NT2/D1 (cell line): ENCODE results near the gene GIPC1.

ENCODE experiments used
- DNase-seq: peaks from one replicate; pipeline ENCODE4 v3.0.0-alpha.2; 2011; ENCODE audit warnings: low read depth, low spot score
- H3K27me3 ChIP-seq: 2 replicates; pipeline ENCODE4 v1.6.0; 2011; ENCODE audit warnings: mild to moderate bottlenecking; ENCODE audit not compliant: insufficient read length, insufficient read depth
- H3K36me3 ChIP-seq: 2 replicates; pipeline ENCODE4 v1.6.1; 2011; ENCODE audit warnings: mild to moderate bottlenecking, low read length, mixed read lengths; ENCODE audit not compliant: insufficient read depth, insufficient read length
- H3K4me1 ChIP-seq: 2 replicates; pipeline ENCODE4 v1.5.1; 2011; ENCODE audit not compliant: insufficient read depth, insufficient read length
- H3K4me3 ChIP-seq: 2 replicates; pipeline ENCODE4 v1.5.1; 2011; ENCODE audit warnings: low read depth; ENCODE audit not compliant: insufficient read length
- H3K9ac ChIP-seq: 2 replicates; pipeline ENCODE4 v1.6.0; 2011; ENCODE audit warnings: low read depth; ENCODE audit not compliant: insufficient read length
- H3K9me3 ChIP-seq: 2 replicates; pipeline ENCODE4 v1.5.1; 2011; ENCODE audit warnings: mild to moderate bottlenecking, low read length; ENCODE audit not compliant: insufficient read depth
- SUZ12 ChIP-seq: IDR thresholded peaks from 2 replicates; pipeline ENCODE4 v1.6.1; 2011; ENCODE audit not compliant: insufficient read length, insufficient read depth; ENCODE audit errors: extremely low read depth
- YY1 ChIP-seq: IDR thresholded peaks from 2 replicates; pipeline ENCODE4 v1.6.1; 2011; ENCODE audit not compliant: insufficient read length, insufficient read depth
- ZNF274 ChIP-seq: IDR thresholded peaks from 2 replicates; pipeline ENCODE4 v1.6.1; 2011; ENCODE audit warnings: mild to moderate bottlenecking, low read depth, low read length

The GIPC1 gene

DNA sequence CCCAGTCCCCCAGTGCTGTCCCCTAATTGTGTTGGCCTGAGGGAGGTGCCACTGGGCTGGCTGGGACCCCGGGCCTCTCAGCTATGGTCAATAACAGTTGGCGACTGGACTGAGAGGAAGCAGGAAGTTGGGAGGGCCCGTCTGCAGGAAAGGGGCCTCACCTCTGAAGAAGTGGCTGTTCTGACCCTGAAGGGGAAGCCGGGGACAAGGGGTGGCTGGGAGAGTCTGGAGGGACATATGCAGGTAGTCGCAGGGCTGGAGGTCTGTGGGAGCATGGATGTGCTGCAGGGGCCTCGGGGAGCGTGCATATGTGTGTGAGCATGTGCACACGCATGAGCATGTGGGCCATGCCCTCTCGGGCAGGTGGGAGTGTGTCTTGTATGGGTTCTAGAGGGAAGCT lies 56.9 kb downstream of the GIPC1 start:
- H3K4me3 ChIP-seq = no peak overlapping the region
- H3K4me1 ChIP-seq = peaks cover 17% of the 10 kb centered on the region

GRCh38 chr19:14437578-14438140 lies 58.3 kb downstream of the GIPC1 start:
- TF ChIP-seq SUZ12 = no peak
- no peak for TF ChIP-seq ZNF274
- no peak for TF ChIP-seq YY1
- no peak overlapping the region for H3K4me3 ChIP-seq
- peaks cover 20% of the 10 kb centered on the region for H3K4me1 ChIP-seq
- DNase-seq = no peak
- H3K9ac ChIP-seq = no peak overlapping the region
- no peaks in the 10 kb centered on the region for H3K9me3 ChIP-seq
- peaks cover 19% of the 10 kb centered on the region for H3K36me3 ChIP-seq
- H3K27me3 ChIP-seq = no peaks in the 10 kb centered on the region

More for the DNA sequence above, 56.9 kb downstream of the GIPC1 start:
- TF ChIP-seq YY1 = no peak
- Histone ChIP-seq H3K27me3 (no peaks in the 10 kb centered on the region), H3K9me3 (no peaks in the 10 kb centered on the region), H3K36me3 (peaks cover 32% of the 10 kb centered on the region), H3K9ac (no peak overlapping the region)
- no peak for DNase-seq

DNA sequence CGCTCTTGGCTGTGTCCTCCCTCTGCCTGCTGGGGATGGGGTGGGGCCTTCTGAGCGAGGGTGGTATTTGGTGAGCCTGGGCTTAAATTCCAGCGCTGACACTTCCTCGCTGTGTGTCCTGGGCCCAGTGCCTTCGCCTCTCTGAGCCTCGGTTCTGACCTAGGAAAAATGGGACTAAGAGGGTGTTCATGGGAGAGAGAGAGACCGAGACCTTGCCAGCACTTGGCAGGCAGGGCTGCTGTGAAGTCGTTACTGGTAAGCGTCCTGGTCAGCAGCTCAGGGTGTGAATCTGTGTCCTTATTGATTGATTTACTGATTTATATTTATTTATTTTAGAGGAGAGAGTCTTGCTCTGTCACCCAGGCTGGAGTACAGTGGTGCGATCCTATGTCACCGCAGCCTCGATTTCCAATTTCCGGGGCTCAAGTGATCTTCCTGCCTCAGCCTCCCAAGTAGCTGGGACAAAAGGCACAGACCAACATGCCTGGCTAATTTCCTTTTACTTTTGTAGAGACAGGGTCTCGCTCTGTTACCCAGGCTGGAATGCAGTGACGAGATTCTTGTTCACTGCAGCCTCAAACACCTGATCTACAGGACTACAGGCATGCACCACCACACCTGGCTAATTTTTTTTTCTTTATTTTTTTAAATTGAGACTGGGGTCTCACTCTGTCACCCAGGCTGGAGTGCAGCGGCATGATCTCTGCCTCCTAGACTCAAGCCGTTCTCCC lies 60.4 kb downstream of the GIPC1 start:
- Histone ChIP-seq H3K9ac (no peak overlapping the region), H3K9me3 (no peaks in the 10 kb centered on the region), H3K36me3 (peaks cover 7% of the 10 kb centered on the region), H3K4me1 (peaks cover 14% of the 10 kb centered on the region), H3K27me3 (peaks cover 3% of the 10 kb centered on the region), H3K4me3 (no peak overlapping the region)
- no peak for DNase-seq
- TF ChIP-seq ZNF274 = no peak
- TF ChIP-seq SUZ12 = no peak
- TF ChIP-seq YY1 = no peak

DNA sequence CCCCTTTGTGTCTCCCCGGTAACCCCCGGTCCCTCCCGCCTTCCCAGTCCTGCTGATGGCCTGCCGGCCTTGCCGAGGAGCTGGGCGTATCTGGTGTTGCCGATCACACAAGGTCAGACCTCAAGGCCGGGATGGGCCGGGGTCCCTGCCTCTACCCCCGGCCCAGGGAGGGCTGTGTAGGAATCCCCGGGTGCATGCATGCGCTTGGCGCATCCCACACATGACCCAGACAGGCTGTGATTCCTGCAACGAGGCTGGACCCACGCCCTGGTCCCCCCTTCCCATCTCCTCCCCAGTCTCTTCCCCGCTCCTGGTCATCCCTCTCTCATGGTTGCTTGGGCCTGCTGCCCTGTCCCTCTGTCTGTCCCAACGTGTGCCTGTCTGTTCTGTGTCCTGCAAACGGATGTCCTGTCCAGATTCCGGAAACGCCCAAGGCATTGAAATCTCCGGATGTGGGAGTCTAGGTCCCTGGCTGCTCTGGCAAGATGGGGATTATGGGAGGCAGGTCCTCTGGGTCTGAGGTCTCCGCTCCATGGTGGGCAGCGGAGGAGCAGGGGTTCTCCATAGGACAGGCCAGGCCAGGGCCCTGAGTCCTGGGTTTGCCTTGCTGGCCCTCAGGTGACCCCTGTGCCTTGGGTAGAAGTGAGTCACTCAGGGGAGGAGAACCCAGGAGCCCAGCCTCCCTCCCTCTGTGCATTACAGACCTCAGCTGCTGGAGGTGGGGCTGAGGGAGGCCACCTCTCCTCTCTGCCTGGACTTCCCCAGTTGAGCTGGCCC lies 61.2 kb downstream of the GIPC1 start:
- Histone ChIP-seq H3K27me3 (peaks cover 3% of the 10 kb centered on the region), H3K4me3 (peak overlapping the region; percentile 70), H3K4me1 (peaks cover 14% of the 10 kb centered on the region), H3K9me3 (no peaks in the 10 kb centered on the region), H3K9ac (peak overlapping the region; percentile 89), H3K36me3 (peaks cover 6% of the 10 kb centered on the region)
- DNase-seq = no peak
- no peak for TF ChIP-seq ZNF274
- no peak for TF ChIP-seq SUZ12
- TF ChIP-seq YY1 = no peak

DNA sequence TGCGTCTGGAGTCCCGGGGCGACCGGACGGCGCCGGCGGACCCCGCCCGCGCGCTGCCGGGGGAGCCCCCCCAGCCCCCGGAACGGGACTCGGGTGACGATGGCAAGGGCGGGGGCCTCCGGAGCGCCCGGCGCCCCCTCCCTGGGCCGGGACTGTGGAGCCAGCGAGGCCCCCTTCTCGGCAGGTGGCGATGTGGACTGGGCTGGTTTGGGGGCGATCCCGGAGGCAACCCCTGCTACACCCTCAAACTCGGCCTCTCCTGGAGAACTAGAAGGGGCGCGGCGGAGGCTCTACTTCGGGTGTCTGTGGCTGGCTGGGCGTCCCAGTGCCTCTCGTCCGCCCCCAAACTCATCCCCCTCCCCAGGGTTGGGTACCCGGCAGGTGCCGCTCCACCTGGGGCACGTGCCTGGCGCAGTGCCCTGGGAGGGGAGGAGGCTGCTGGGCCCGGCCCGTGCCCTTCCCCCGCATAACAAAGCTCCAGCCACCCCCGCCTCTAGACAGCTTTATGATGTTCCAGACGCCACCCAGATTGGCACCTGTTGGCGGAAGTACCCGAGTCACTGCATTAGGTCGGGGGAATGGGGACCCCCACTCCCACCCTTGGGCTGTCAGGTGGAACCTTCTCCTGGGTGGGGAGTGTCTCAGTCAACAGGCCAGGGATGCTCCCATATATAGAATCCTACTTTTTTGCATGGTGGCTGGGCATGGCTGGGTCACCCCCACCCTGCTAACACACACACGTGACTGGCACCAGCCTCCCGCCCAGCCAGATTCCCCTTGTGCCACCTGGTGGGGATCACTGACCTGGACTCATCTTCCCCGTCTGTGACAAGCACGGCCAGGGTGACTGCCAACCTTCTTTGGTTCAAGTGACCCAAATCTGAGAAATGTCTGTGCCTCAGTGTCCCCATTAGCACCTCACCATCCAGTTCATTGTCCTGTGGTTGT lies 62.1 kb downstream of the GIPC1 start:
- TF ChIP-seq ZNF274 (no peak), SUZ12 (no peak), YY1 (no peak)
- H3K9ac ChIP-seq = peak overlapping the region; percentile 89
- peaks cover 11% of the 10 kb centered on the region for H3K4me1 ChIP-seq
- H3K36me3 ChIP-seq = peaks cover 6% of the 10 kb centered on the region
- no peaks in the 10 kb centered on the region for H3K9me3 ChIP-seq
- no peak for DNase-seq
- peak overlapping the region; percentile 70 for H3K4me3 ChIP-seq
- H3K27me3 ChIP-seq = peaks cover 3% of the 10 kb centered on the region

GRCh38 chr19:14432791-14433553 lies 63.0 kb downstream of the GIPC1 start, which contains the start of gene PKN1:
Gene PKN1, plus strand, starts transcription at chr19:14433306. Its CDS starts 216 bp downstream, at chr19:14433522.
- no peak for TF ChIP-seq ZNF274
- TF ChIP-seq SUZ12 = no peak
- no peak for TF ChIP-seq YY1

More at GRCh38 chr19:14432791-14433553, 63.0 kb downstream of the GIPC1 start, which contains the start of gene PKN1:
- H3K4me1 ChIP-seq = peaks cover 11% of the 10 kb centered on the region
- H3K9me3 ChIP-seq = no peaks in the 10 kb centered on the region
- H3K4me3 ChIP-seq = peak within 1 kb of the TSS; percentile 70
- peaks cover 3% of the 10 kb centered on the region for H3K27me3 ChIP-seq
- DNase-seq = peak; percentile 30
- peak within 1 kb of the TSS; percentile 89 for H3K9ac ChIP-seq
- peaks cover 6% of the 10 kb centered on the region for H3K36me3 ChIP-seq
